Tibial nerve (tissue), 4 donors: Measurements from ENCODE around the gene MYO5C. TPM values are rescaled to one million over a fixed set of nuclear protein-coding genes. Genes with fewer than 3 reads are reported as not detected.

Source experiments
- DNase-seq, 2 donors: peaks; one replicate each; pipeline ENCODE4 v3.0.0-alpha.2; 2019; ENCODE audit warnings: low spot score in 2 of 2
- H3K27ac ChIP-seq, 4 donors: fragments of 200-600 bp; sonication (generic) in 3 of 4; one replicate each; pipeline ENCODE4 v1.5.1; 2017 to 2019; ENCODE audit warnings: mild to moderate bottlenecking in 1 of 4
- H3K27me3 ChIP-seq, 2 donors: fragments of 200-600 bp; sonication (generic) in 1 of 2; one replicate each; pipeline versions ENCODE4 v1.5.1 to v1.6.0; 2017 to 2019
- H3K36me3 ChIP-seq, 3 donors: fragments of 200-600 bp; sonication (generic); one replicate each; pipeline ENCODE4 v1.5.1; 2018 to 2019
- H3K4me1 ChIP-seq, 4 donors: fragments of 200-600 bp; sonication (generic) in 3 of 4; one replicate each; pipeline ENCODE4 v1.5.1; 2017 to 2019
- H3K4me3 ChIP-seq, 4 donors: fragments of 200-600 bp; sonication (generic) in 3 of 4; one replicate each; pipeline ENCODE4 v1.5.1; 2017 to 2019; ENCODE audit warnings: mild to moderate bottlenecking in 1 of 4, moderate library complexity in 1 of 4
- H3K9me3 ChIP-seq, 4 donors: fragments of 200-600 bp; sonication (generic) in 3 of 4; one replicate each; pipeline ENCODE4 v1.5.1; 2017 to 2019
- CTCF ChIP-seq, 5 experiments: fragments of 200-600 bp in 3 of 5; fragments of 450-650 bp in 2 of 5; sonication (generic) in 3 of 5; IDR thresholded peaks; one replicate each; pipeline ENCODE4 v1.5.1; 2016 to 2019; ENCODE audit warnings: antibody characterized with exemption in 5 of 5, mild to moderate bottlenecking in 3 of 5, moderate library complexity in 2 of 5
- EP300 ChIP-seq, 2 donors: sonication (generic); formaldehyde crosslinking; IDR thresholded peaks; one replicate each; pipeline ENCODE4 v1.6.1; 2017; ENCODE audit warnings: antibody characterized with exemption in 2 of 2, mild to moderate bottlenecking in 1 of 2
- POLR2A ChIP-seq, 2 donors: fragments of 450-650 bp; IDR thresholded peaks; one replicate each; pipeline ENCODE4 v1.6.1; 2017; ENCODE audit warnings: antibody characterized with exemption in 2 of 2, mild to moderate bottlenecking in 2 of 2, moderate library complexity in 2 of 2
- WGBS, 2 donors: methylation state at CpG; one replicate each; pipeline ENCODE4 v1.1.5; 2018; 5-methylcytosine and 5-hydroxymethylcytosine counted together
- total RNA-seq, 4 donors: library from RNA; depleted of rRNA; stranded (reverse); fragments of >200 nt; gene quantifications; one replicate each; pipeline ENCODE4 v1.1.0, GENCODE V29; 2016

Gene MYO5C
- total RNA-seq, 4 donors from 2014 or later = 9.8 to 39.3 (median 12.6) TPM

GRCh38 chr15:52255008-52255407, 40.6 kb downstream of the MYO5C start:
- Histone ChIP-seq H3K4me3 (no peak overlapping the region), H3K9me3 (no peaks in the 10 kb centered on the region), H3K27me3 (no peaks in the 10 kb centered on the region), H3K4me1 (peaks cover 0 to 8% (median 0%) of the 10 kb centered on the region in 4 donors), H3K36me3 (no peaks in the 10 kb centered on the region), H3K27ac (no peak overlapping the region)
- TF ChIP-seq CTCF (IDR thresholded peaks at IDR 0.05) (no peak), POLR2A (IDR thresholded peaks at IDR 0.05) (no peak), EP300 (IDR thresholded peaks at IDR 0.05) (no peak)
- no peak for DNase-seq
- WGBS, 2 donors = 24 to 35% methylated on average over 1 of the region's 1 CpG

- no peaks in the 10 kb centered on the region for H3K27me3 ChIP-seq
- WGBS, 2 donors = 80 to 83% methylated on average over 4 of the region's 4 CpGs
- no peaks in the 10 kb centered on the region for H3K9me3 ChIP-seq
- H3K4me3 ChIP-seq = no peak overlapping the region
- TF ChIP-seq POLR2A (IDR thresholded peaks at IDR 0.05) (no peak), EP300 (IDR thresholded peaks at IDR 0.05) (no peak), CTCF (IDR thresholded peaks at IDR 0.05) (no peak)
- no peak for DNase-seq
- no peak overlapping the region for H3K27ac ChIP-seq
- H3K4me1 ChIP-seq = peaks cover 0 to 8% (median 0%) of the 10 kb centered on the region in 4 donors
- no peaks in the 10 kb centered on the region for H3K36me3 ChIP-seq
These were observed 41.2 kb downstream of the MYO5C start for GRCh38 chr15:52254391-52254790.

- Histone ChIP-seq H3K27ac (peak overlapping the region in 1 of 4 donors; percentile 32), H3K27me3 (no peaks in the 10 kb centered on the region), H3K9me3 (no peaks in the 10 kb centered on the region), H3K4me3 (no peak overlapping the region), H3K36me3 (no peaks in the 10 kb centered on the region), H3K4me1 (peaks cover 0 to 8% (median 0%) of the 10 kb centered on the region in 4 donors)
- 50 to 56% methylated on average over 4 of the region's 4 CpGs for WGBS, 2 donors
- DNase-seq = no peak
- no peak for TF ChIP-seq POLR2A (IDR thresholded peaks at IDR 0.05)
- TF ChIP-seq EP300 (IDR thresholded peaks at IDR 0.05) = no peak
- no peak for TF ChIP-seq CTCF (IDR thresholded peaks at IDR 0.05)
These were observed 42.8 kb downstream of the MYO5C start for GRCh38 chr15:52252781-52253180.

GRCh38 chr15:52251144-52251860, 44.3 kb downstream of the MYO5C start:
- H3K9me3 ChIP-seq = no peaks in the 10 kb centered on the region
- H3K27me3 ChIP-seq = no peaks in the 10 kb centered on the region
- WGBS, 2 donors = 87 to 88% methylated on average over 8 of the region's 8 CpGs
- peaks cover 0 to 2% (median 0%) of the 10 kb centered on the region in 4 donors for H3K4me1 ChIP-seq
- TF ChIP-seq EP300 (IDR thresholded peaks at IDR 0.05) (no peak), POLR2A (IDR thresholded peaks at IDR 0.05) (no peak), CTCF (IDR thresholded peaks at IDR 0.05) (no peak)
- no peak overlapping the region for H3K27ac ChIP-seq
- DNase-seq = no peak
- no peak overlapping the region for H3K4me3 ChIP-seq
- no peaks in the 10 kb centered on the region for H3K36me3 ChIP-seq

- Histone ChIP-seq H3K36me3 (no peaks in the 10 kb centered on the region), H3K27me3 (no peaks in the 10 kb centered on the region), H3K4me3 (no peak overlapping the region), H3K27ac (no peak overlapping the region), H3K9me3 (no peaks in the 10 kb centered on the region), H3K4me1 (no peaks in the 10 kb centered on the region)
- DNase-seq = no peak
- WGBS, 2 donors = 86 to 91% methylated on average over 7 of the region's 7 CpGs
- TF ChIP-seq CTCF (IDR thresholded peaks at IDR 0.05) (no peak), POLR2A (IDR thresholded peaks at IDR 0.05) (no peak), EP300 (IDR thresholded peaks at IDR 0.05) (no peak)
These were observed 48.1 kb downstream of the MYO5C start for GRCh38 chr15:52247461-52247860.
